ENCODE data around the gene UQCC3. TPM values are rescaled to one million over a fixed set of nuclear protein-coding genes. Genes with fewer than 3 reads are reported as not detected.
"Not testable (repeated sequence)": the region's sequence is repeated elsewhere in the genome, so short reads cannot be mapped to it uniquely, and the experiment has no call there.

The UQCC3 gene
- total RNA-seq, 1 experiment from 2014 or later: 19.6 TPM

GRCh38 chr11:62665599-62666258, 5.7 kb upstream of the UQCC3 start:
- peak; percentile 62 for DNase-seq (ENCODE audit: low read depth)

- DNase-seq (ENCODE audit: low read depth): no peak
Measured at GRCh38 chr11:62666259-62666926, 5.1 kb upstream of the UQCC3 start.

GRCh38 chr11:62667460-62667859, 4.0 kb upstream of the UQCC3 start:
- DNase-seq (ENCODE audit: low read depth): no peak

DNA sequence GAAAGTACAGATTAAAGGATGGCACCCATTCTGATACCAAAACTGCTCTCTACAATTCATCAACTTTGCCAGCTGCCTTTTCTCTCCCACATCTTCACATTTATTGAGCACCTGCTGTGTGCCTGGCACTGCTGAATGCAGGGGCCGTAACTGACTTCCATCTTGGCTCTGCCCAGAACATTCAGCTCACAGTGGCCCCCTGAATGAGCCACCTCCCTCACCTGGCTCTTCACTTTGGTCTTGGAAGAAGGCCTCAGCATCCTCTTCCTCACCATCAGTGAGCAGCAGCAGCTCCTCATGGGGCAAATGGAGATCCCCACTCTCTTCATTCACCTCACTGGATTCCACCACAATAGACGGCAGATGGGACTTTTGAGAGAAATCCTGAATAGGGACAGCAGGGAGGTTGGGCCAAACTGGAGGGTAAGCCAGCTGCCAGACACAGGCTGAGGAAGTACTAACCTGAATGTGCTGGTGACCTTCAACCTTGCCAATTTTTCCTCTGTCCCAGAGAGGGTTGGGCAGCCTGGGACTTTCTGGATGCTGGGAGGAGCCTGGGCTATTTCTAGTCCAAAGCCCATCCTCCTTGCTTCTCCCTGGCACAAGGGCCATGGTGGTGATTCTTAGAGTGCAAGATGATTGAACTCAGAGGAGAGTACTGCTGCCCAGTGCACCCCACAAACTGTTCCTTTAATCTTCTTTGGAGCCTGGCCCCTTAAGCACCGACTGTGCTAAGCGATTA, 1.9 kb upstream of the UQCC3 start:
- no peak for DNase-seq (ENCODE audit: low read depth)

GRCh38 chr11:62671236-62671607, 251 bp upstream of the UQCC3 start:
- DNase-seq (ENCODE audit: low read depth): no peak

DNA sequence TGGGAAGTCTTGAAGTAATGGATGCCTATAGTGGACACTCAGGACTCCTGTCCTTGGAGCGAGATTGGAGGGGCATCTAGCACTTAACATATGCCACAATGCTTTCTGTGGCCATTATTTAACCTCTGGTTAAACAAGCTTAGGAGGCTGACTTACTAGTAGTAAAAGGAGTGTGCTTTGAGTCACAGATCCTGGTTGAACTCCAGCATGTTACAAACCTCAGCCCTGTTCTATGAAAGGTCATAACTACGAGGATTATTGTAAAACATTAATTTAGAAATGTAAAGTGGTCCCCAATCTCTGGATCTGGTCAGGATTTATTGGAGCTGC, 1.7 kb downstream of the UQCC3 start:
- DNase-seq (ENCODE audit: low read depth): no peak

GRCh38 chr11:62675415-62675814, 3.9 kb downstream of the UQCC3 start:
- DNase-seq (ENCODE audit: low read depth): not testable (repeated sequence)

DNA sequence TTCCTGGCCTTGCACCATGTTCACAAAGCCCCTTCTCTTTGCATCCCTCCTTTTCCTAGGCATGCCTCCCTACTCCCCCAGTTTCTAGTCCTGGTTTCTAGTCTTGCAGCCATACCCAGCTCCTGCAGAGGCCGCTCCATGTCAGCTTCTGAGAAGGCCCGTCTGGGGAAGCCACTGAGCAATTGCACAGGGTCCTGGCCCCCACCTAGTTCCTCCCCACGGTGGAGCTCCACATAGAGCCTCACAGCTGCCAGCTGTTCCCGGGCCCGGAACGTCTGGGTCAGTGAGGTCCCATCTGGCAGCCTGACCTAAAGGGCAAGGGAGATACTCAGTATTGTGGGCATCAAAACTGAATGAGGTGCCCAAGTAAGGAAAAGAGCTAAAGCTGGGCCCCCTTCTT, 5.2 kb downstream of the UQCC3 start:
- no peak for DNase-seq (ENCODE audit: low read depth)

DNA sequence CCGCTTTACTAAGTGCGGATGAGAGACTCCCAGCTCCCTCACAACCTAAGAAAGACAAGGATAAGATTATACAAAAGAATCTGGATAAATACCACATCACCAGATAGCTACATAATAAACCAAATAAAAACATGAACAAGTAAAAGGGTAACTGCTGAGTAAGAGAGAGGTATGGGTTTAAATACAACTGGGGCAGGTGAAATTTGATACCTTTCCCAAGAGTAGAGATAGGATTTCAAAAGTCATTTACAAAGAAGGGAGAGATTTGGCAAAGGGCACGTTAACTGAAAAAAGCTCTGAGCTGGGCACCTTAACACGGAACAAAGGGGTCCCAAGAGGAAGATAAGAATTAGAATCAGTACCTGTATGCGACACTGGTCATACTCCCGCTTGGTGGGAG, 5.7 kb downstream of the UQCC3 start:
- no peak for DNase-seq (ENCODE audit: low read depth)

DNA sequence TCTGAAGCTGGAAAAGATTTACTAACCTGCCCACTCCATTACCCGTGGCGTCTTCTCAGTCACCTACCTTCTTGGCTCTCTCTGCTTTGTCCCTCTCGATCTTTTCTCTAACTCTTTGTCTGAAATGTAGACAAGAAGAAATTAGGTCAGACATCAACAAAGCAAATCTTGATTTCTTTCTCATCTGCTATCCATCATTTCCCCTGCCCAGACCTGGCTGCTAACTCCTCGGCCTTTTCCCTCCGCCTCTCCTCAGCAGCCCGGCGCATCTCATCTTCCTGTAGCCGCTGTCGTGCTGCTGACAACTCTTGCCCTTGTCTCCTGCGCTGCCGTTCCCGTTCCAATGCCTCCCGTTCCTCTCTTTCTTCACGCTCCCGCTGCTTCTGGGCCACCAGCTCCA, 6.2 kb downstream of the UQCC3 start:
- DNase-seq (ENCODE audit: low read depth): no peak

- no peak for DNase-seq (ENCODE audit: low read depth)
Measured at GRCh38 chr11:62678433-62678769, 6.9 kb downstream of the UQCC3 start.

DNA sequence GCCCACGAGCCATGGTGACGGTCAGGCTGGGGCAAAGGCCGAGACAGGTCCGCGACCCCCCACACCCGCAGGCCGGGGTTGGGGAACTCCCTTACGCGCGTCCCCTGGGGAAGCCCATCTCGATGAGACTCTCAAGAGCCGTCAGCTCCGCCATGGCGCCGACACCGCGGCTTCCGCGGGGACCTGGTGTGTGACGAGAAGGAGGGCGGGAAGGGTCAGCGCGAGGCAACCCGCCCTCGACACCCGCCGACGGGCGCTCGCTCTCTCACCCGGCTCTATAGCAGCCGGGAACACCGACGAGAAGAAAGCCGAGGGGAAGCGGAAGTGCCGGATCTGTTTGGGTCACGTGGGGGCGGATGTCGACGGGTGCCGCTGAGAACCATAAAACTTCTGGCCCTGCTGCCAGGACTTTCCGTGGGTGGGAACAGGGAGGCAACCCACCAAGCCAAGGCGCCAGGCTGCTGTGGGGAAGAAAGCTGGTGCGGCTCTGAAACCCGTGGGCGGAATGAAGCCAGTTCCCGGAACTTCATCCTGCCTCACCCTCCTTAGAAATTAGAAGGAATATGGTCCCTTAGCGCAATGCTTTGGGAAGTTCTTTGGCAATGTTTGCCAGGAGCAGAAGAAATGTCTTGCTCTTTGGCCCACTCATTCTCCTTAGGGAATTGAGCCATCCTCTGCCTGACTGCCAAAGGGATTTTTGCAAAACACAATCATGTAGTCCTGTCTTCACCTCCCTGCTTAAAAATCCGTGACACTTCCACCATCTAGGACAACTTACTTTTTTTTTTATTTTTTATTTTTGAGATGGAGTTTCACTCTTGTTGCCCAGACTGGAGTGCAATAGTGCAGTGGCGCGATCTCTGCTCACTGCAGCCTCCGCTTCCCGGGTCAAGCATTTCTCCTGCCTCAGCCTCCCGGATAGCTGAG, 7.6 kb downstream of the UQCC3 start, which contains the start of gene UBXN1:
TSS of gene UBXN1 (minus strand) at position 304 of the 927 bp plus-strand sequence. CDS start at position 154, 150 bp downstream.
- DNase-seq (ENCODE audit: low read depth): peak; percentile 89

- DNase-seq (ENCODE audit: low read depth): peak; percentile 84
Measured at GRCh38 chr11:62680825-62681240, 9.4 kb downstream of the UQCC3 start.

DNA sequence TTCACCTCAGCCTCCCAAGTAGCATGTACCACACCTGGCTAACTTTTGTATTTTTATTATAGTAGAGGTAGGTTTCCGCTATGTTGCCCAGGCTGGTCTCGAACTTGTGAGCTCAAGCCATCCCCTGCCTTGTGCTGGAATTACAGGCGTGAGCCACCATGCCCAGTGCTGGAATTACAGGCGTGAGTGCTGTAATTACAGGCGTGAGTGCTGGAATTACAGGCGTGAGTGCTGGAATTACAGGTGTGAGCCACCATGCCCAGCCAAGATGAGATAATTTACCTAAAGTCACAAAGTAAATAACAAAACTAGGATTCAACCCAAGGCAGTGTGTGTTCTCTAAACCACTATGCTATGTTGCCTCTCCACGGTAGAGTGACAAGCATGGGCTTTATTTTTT, 11.0 kb downstream of the UQCC3 start:
- DNase-seq (ENCODE audit: low read depth): no peak

DNA sequence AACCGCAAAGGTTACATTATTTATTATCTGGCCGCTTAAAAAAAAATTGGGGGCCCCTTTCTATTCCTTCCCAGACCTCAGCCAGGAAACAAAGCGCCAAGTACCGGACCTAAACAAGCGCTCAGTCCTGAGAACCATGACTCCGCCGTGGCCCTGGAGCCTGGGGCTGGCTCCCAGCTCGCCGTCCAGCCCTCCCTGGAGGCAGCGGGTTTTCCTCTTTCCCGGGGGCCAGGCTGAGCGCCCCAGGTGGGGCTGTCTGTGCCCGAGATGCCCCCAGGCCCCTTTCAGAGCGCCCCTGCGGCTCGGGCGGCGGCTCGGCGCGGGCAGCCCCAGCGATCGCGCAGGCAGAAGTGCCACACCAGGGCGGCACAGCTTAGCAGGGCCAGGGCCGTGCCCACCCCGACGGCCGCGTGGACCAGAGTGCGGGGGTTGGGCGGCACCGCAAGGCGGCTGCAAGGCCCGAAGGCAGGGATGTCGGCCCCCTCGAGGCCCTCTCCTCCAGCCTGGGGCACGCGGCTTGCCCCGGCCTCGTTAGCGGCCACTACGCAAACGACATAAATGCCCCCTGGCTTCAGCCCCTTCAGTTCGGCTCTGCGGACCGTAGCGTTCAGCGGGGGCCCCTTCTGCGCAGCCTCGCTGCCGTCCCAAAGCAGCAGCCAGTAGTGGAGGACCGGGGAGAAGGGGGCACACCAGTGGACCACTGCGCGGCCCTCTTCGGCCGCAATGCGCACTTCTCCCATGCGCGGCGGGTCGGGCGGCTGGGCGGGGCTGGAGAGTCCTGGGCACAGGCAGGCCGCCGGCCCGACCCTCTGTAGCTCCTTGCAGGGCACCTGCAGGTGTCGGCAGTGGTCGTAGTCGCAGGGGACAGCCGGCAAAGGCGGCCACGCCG, 16.3 kb downstream of the UQCC3 start:
- no peak for DNase-seq (ENCODE audit: low read depth)

DNA sequence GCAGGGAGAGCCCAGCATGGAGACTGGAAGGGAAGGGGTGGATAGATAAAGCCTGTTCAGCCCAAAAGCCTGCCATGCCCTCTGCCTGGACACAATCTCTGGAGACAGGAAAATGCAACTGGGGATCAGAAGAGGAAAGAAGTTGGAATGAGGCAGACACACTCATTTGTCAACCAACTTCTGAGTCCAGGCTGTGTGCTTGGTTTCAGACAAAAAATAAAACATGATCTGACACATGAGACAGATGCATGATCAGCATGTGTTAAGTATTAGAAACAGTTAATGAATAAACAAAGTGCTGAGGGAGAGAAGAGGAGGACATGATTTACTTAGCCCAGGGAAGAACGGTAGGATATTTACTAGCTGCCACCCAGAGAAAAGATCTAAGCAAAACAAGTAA, 17.0 kb downstream of the UQCC3 start:
- no peak for DNase-seq (ENCODE audit: low read depth)

- peak; percentile 90 for DNase-seq (ENCODE audit: low read depth)
Measured at GRCh38 chr11:62689421-62690183, 18.1 kb downstream of the UQCC3 start, which contains the start of gene LRRN4CL. Gene LRRN4CL (minus strand): TSS chr11:62689530. CDS start chr11:62688508, 1,022 bp downstream.

DNA sequence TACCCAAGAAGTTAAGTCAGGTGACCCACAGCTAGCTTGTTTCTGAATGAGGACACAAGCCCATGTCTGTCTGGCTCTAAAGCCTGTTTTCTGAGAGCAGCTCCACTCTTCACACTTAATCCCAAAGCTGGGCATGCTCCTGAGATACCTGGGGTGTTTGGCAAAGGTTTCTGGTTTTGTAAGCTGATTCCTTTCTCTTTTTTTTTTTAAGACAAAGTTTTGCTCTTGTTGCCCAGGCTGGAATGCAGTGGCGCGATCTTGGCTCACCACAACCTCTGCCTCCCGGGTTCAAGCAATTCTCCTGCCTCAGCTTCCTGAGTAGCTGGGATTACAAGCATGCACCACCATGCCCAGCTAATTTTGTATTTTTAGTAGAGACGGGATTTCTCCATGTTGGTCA, 22.2 kb downstream of the UQCC3 start:
- not testable (repeated sequence) for DNase-seq (ENCODE audit: low read depth)

DNA sequence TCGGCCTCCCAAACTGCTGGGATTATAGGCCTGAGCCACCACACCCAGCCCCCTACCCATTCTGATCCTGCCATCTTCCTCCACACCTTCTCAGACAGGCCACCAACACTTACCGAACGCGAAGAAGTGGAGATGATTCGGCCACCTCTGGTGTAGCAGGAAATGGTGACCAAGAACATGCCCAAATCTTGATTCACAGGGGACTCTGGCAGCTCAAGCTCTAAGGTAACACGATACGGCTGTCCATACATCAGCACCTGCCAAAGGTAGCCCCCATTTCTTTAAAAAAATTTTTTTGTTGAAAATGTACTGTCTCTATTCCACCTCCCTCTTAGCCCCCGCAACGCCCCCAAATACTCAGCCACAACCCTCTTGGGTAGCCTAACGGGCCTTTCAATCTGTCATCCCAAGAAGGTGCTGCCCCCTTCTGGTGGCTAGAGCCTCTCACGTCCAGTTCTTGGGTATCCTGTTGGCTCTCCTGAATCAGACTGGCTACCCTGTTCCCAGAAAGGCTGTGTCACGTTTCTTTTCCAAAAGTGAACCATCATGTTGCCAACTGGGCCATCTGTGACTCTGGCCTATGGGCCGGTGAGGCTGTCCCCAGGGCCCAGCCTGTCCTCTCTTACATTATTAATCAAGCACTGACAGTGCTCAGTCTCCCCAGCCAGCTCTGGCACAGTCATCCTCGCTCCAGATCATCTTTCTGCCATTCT, 23.1 kb downstream of the UQCC3 start:
- peak; percentile 71 for DNase-seq (ENCODE audit: low read depth)

Data from RPMI7951 (cell line).